ENCODE measurements around the gene DTHD1. TPM values are rescaled to one million over a fixed set of nuclear protein-coding genes. Genes with fewer than 3 reads are reported as not detected.

The DTHD1 gene
- total RNA-seq, 1 experiment from 2014 or later = not detected

DNA sequence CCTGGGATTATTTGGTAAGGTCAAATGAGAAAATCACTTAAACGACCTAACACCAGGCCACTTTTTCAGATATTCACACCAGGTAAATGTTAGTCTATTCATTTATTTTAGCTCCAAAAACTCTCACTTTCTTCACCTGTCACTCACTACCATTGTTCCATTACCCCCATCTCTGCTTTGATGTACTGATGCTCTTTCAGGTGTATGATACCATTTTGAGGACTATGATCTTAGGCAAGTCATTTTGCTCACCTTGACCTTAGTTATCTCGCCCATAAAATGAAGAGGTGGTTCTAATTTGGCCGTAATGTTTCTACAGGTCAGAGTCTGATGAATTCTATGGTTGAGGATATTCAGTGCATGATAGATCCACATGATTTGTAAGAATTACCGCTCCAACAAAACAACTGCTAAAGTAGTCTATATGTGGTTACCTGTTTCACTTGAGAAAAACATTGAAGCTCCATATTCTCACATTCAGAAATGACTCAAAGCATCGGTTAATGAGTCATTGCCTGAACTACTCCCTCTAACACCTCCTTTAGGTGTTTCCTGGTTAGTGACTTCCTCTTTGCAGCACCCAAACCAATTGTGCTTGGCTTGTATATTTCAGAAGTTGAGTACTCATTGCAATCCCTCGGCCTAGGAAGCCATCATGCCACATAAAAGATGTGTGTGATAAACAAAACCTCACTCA, 4.5 kb downstream of the DTHD1 start:
- no peak for DNase-seq (ENCODE audit: low read depth in 1 of 2, low spot score in 2 of 2)
- Histone ChIP-seq H3K27ac (no peak overlapping the region), H3K27me3 (replicated peaks) (no peaks in the 10 kb centered on the region), H3K4me1 (replicated peaks) (no peaks in the 10 kb centered on the region), H3K4me3 (no peak overlapping the region), H3K36me3 (no peaks in the 10 kb centered on the region), H3K9me3 (replicated peaks) (no peaks in the 10 kb centered on the region)

DNA sequence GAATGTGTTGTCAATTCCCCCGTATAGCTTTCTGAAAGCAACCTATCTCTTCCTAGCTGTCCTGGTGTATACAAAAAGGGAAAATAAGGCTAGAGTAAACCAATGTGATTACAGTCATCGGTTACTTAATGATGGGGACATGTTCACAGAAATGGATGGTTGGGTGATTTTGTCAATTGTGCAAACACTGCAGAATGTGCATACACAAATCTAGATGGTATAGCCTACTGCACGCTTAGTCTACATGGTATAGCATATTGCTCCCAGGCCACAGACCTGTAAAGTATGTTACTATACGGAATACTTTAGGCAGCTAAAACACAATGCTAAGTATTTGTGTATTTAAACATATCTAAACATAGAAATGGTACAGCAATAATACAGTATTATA, 5.1 kb downstream of the DTHD1 start:
- H3K27me3 ChIP-seq (replicated peaks) = no peaks in the 10 kb centered on the region
- no peaks in the 10 kb centered on the region for H3K9me3 ChIP-seq (replicated peaks)
- H3K4me1 ChIP-seq (replicated peaks) = no peaks in the 10 kb centered on the region
- H3K27ac ChIP-seq = no peak overlapping the region
- H3K36me3 ChIP-seq = no peaks in the 10 kb centered on the region
- no peak overlapping the region for H3K4me3 ChIP-seq
- DNase-seq (ENCODE audit: low read depth in 1 of 2, low spot score in 2 of 2) = no peak

DNA sequence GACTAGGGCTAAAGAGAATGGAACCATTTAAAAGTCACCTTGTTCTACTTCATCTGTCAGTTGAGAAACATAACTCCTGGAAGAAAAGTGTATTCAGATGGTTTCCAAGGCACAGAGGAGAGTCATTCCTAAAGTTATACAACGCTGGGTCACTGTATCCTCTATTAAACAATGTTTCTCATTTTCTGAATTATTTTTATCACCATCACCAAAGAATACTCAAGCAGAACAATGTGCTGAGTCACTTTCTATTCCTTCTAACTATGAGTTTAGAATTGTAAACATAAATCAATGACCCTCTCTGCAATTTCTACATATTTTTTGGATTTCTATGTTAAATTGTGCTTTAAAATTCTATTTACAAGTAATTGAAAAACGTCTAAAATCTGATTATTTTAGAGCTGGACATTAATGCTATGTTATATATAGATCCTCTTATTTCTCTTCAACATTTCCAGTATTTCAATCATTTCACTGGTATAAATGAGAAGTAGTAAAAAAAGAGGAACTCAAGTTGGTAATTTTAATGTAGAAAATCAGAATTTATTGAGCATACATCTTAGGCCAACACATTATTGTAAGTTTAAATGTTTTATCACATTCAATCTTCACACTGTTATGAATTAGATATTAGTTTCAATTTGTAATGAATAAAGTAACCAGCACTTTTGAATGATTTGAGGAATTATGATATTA, 7.5 kb downstream of the DTHD1 start:
- Histone ChIP-seq H3K36me3 (no peaks in the 10 kb centered on the region), H3K4me1 (replicated peaks) (no peaks in the 10 kb centered on the region), H3K4me3 (no peak overlapping the region), H3K27me3 (replicated peaks) (no peaks in the 10 kb centered on the region), H3K27ac (no peak overlapping the region), H3K9me3 (replicated peaks) (no peaks in the 10 kb centered on the region)
- DNase-seq (ENCODE audit: low read depth in 1 of 2, low spot score in 2 of 2) = no peak

DNA sequence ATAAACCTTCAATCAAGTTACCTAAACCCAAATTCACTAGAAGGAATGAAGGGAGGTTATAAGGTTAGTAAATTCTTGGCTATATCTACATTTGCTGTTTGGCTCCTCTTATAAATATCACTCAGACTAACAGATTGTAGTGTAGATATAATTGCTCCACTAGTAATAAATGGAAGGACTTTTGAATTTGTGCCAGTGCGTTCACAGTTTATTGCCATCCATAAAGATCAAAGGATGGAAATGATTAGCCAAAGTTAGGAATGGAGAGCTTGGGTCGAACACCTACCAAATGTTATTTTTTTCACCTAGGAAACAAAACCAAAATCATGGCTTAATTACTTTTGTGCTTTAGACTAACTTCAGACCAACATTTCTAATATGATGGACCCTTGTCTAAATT, 9.2 kb downstream of the DTHD1 start:
- DNase-seq (ENCODE audit: low read depth in 1 of 2, low spot score in 2 of 2) = no peak

DNA sequence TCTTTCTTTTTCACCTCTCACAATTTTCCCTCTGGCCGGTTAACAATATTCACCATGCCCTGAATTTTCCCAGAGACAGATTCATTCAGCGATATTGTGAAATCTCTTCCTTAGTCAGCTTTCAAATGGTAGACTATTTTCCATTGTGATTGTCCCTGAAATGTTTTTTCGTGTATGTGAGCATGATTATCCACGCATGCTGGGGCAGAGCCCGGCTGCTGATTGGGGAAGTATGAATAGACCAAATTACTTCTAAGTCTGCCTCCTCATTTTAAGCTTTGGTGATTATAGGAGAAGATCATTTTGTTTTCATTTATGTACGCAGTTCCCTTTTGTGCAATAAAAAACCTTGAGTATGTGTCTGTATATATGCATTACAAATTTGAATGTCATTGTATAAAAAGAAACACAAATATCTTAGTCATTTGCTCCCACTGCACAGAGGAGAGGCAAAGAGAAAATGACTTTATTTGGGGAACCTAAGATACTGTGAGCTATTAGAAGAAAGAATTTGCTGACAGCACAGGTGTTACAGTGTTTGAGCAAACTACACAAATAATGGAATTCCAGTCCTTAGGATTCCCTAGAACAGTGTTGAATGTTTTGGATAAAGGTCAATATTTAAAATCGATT, 11.3 kb downstream of the DTHD1 start:
- Histone ChIP-seq H3K27me3 (replicated peaks) (no peaks in the 10 kb centered on the region), H3K36me3 (no peaks in the 10 kb centered on the region), H3K4me1 (replicated peaks) (no peaks in the 10 kb centered on the region), H3K27ac (no peak overlapping the region), H3K9me3 (replicated peaks) (no peaks in the 10 kb centered on the region), H3K4me3 (no peak overlapping the region)
- DNase-seq (ENCODE audit: low read depth in 1 of 2, low spot score in 2 of 2) = no peak

More for the DNA sequence above, 9.2 kb downstream of the DTHD1 start:
- Histone ChIP-seq H3K36me3 (no peaks in the 10 kb centered on the region), H3K9me3 (replicated peaks) (no peaks in the 10 kb centered on the region), H3K4me1 (replicated peaks) (no peaks in the 10 kb centered on the region), H3K4me3 (no peak overlapping the region), H3K27me3 (replicated peaks) (no peaks in the 10 kb centered on the region), H3K27ac (no peak overlapping the region)

DNA sequence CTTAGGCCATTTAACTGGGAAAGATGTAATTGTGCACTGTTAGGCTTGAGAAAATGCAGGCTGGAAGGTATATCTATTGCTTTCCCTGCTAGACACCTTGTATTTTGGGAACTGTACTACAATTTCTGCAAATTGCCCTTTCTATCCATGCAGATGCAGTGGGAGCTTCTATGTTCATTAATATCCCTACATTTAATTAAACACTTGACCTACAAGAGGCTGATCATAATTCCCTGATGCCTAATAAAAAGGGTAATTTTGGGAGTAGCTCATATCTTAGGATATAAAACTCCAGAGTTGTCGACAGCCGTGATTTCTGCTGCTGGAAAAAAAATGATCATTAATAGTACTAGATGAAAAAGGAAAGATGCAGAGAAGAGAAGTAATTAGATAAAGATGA, 19.7 kb downstream of the DTHD1 start:
- no peak overlapping the region for H3K27ac ChIP-seq
- no peak overlapping the region for H3K4me3 ChIP-seq
- H3K36me3 ChIP-seq = no peaks in the 10 kb centered on the region
- no peaks in the 10 kb centered on the region for H3K27me3 ChIP-seq (replicated peaks)
- H3K4me1 ChIP-seq (replicated peaks) = no peaks in the 10 kb centered on the region
- H3K9me3 ChIP-seq (replicated peaks) = no peaks in the 10 kb centered on the region
- DNase-seq (ENCODE audit: low read depth in 1 of 2, low spot score in 2 of 2) = no peak

DNA sequence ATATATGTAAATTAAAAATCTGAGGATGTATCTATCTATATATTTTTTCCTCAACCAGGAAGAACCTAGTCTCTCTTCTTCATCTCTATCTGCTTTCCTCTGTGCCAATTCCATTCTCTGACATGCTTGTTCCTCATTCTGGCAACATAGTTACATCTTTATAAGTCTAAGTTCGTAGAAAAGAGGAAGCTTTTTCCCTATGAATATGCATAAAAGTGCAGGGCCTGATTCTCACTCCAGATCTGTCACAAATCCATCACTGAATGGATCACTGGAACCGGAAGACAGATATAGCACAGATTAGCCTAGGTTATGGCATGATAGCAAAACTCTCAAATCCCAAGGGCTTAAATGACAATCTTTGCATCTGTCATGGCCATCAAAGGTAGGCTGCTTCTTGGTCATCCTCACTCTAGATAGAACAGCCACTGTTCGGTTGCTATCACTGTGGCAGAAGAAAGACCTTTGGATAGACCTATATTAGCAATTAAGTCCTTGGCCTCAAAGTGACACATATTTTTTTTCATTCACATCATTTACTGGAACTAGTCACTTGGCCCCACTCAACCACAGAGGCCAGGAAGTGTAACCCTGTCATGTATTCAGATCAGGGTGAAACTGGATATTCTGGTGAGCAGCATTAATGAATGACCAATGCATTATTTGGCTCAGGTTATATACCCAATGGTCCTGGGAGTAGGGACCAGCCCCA, 22.2 kb downstream of the DTHD1 start:
- Histone ChIP-seq H3K9me3 (replicated peaks) (no peaks in the 10 kb centered on the region), H3K4me1 (replicated peaks) (no peaks in the 10 kb centered on the region), H3K36me3 (no peaks in the 10 kb centered on the region), H3K4me3 (no peak overlapping the region), H3K27ac (no peak overlapping the region), H3K27me3 (replicated peaks) (no peaks in the 10 kb centered on the region)
- DNase-seq (ENCODE audit: low read depth in 1 of 2, low spot score in 2 of 2) = no peak

DNA sequence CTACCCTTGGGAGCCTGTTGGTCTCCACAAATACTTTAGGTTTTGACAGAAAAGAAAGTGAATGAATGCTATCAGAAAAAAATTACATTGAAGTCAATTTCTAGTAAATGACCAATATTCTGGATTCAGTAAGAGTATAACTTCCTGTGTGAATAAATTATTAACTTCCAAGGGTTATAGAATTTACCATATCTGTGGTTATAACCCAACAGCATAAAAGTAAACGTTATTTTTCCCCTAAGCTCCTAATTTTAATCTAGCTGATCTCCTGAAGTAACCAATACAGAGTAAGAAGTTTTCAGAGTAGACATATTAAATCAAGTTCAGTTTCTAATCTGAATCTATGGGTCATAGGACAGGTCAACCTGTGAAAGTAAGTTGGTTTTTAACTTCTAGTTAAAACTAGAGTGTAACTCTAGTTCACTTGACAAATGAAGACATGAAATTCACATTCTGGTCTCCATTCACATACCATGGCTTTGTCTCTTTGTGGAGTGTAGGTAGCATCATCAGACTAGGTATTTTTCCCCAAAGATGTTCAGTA, 22.8 kb downstream of the DTHD1 start:
- no peaks in the 10 kb centered on the region for H3K4me1 ChIP-seq (replicated peaks)
- H3K27me3 ChIP-seq (replicated peaks) = no peaks in the 10 kb centered on the region
- H3K9me3 ChIP-seq (replicated peaks) = no peaks in the 10 kb centered on the region
- H3K36me3 ChIP-seq = no peaks in the 10 kb centered on the region
- no peak for DNase-seq (ENCODE audit: low read depth in 1 of 2, low spot score in 2 of 2)
- H3K4me3 ChIP-seq = no peak overlapping the region
- no peak overlapping the region for H3K27ac ChIP-seq

DNA sequence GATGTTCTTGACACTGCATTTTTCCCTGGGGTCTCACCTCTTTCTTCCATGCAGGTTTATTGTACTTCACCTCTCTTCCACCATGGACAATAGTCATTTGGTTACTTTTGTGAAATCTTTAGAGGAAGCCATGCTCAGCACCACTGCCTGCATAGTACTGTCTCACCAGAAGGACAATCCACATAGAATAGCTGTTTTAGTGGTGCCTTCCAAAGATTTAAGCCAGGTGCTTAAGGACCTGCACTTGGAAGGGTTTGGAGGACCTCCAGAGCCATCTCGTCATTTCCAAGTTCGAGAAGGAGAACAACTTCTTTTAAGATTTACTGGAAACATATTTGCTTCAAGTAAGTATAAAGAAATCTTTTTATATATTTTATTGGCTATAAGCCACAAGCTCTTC, 26.7 kb downstream of the DTHD1 start:
- no peak for DNase-seq (ENCODE audit: low read depth in 1 of 2, low spot score in 2 of 2)
- Histone ChIP-seq H3K27me3 (replicated peaks) (no peaks in the 10 kb centered on the region), H3K36me3 (no peaks in the 10 kb centered on the region), H3K4me1 (replicated peaks) (no peaks in the 10 kb centered on the region), H3K4me3 (no peak overlapping the region), H3K27ac (no peak overlapping the region), H3K9me3 (replicated peaks) (no peaks in the 10 kb centered on the region)

DNA sequence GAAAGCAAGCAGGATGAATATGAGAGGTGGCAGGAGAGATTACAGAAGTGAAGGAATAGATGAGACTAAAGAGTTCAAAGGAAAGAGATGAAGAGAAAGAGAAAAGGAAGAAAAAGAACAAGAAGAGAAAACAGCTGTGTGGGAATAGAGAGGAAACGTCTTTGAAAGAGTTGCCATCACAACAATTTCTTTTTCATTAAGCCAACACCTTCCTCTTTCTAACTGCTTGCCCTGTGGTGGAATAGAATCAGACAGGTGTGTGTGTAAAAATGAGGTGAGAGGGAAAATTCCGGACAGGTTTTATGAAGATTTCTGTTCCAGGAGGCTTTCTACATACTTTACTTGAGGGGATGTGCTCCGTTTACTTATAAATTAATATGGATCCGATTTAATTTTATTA, 28.8 kb downstream of the DTHD1 start:
- no peak for DNase-seq (ENCODE audit: low read depth in 1 of 2, low spot score in 2 of 2)
- Histone ChIP-seq H3K4me1 (replicated peaks) (no peaks in the 10 kb centered on the region), H3K36me3 (no peaks in the 10 kb centered on the region), H3K27ac (no peak overlapping the region), H3K4me3 (no peak overlapping the region), H3K27me3 (replicated peaks) (no peaks in the 10 kb centered on the region), H3K9me3 (replicated peaks) (no peaks in the 10 kb centered on the region)

DNA sequence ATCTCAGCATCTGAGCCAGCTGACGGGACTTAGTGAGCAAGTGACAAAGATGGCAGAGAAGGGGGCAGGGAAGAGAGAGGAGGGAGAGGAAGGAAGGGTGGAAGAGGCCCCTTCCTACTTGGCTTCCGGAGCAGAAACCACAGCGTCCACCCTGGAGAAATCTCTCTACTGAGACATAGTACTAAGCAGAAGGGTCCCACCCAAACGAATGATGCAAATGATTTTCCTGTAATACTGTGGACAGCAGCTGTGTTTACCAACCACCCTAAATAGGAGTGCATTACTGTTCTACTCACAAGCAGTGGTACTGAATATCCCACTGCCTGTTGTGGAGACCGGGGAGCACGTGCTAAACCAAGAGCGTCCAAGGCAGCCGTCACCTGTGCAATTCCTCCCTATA, 29.4 kb downstream of the DTHD1 start:
- H3K27me3 ChIP-seq (replicated peaks) = no peaks in the 10 kb centered on the region
- H3K36me3 ChIP-seq = no peaks in the 10 kb centered on the region
- H3K4me1 ChIP-seq (replicated peaks) = no peaks in the 10 kb centered on the region
- DNase-seq (ENCODE audit: low read depth in 1 of 2, low spot score in 2 of 2) = no peak
- no peak overlapping the region for H3K4me3 ChIP-seq
- H3K27ac ChIP-seq = no peak overlapping the region
- H3K9me3 ChIP-seq (replicated peaks) = no peaks in the 10 kb centered on the region

DNA sequence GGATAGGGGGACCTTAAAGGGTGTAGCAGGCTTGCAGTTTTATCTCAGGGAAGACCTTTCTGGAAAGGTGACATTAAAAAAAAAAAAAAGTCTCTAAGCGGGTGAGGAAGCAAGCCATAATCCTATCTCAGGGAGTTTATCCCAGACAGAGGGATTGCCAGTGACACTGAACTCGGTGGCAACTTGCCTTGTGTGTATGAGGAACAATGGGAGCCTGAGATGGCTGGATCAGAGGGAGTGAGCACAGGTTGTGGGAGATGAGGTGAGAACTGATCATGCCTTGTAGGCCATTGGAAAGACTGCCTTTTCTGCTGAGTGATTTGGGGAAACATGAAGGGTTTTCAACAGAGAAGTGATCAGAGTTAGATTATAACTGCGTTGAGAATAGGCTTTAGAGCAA, 31.1 kb downstream of the DTHD1 start:
- H3K27me3 ChIP-seq (replicated peaks) = no peaks in the 10 kb centered on the region
- no peaks in the 10 kb centered on the region for H3K4me1 ChIP-seq (replicated peaks)
- H3K9me3 ChIP-seq (replicated peaks) = no peaks in the 10 kb centered on the region
- H3K4me3 ChIP-seq = no peak overlapping the region
- no peak overlapping the region for H3K27ac ChIP-seq
- no peak for DNase-seq (ENCODE audit: low read depth in 1 of 2, low spot score in 2 of 2)
- H3K36me3 ChIP-seq = no peaks in the 10 kb centered on the region

DNA sequence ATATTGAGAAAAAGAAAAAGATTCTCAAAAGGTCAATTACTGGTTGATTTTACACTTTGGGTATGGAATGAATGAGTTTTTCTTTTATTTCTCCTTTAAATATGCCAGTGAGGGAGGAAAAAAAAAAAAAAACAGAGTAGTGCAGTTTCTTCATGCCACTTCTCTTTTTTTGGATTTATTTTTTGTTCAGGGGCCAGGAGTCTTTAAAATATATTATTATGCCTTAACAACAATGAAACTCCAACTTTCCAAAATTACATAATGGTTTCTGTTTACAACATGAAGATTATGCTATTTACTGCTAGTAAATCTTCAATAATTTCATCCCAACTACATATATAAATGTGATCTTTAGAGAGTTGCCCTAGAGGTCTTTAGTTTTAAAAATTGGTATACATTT, 31.9 kb downstream of the DTHD1 start:
- Histone ChIP-seq H3K4me1 (replicated peaks) (no peaks in the 10 kb centered on the region), H3K27me3 (replicated peaks) (no peaks in the 10 kb centered on the region), H3K36me3 (no peaks in the 10 kb centered on the region), H3K27ac (no peak overlapping the region), H3K4me3 (no peak overlapping the region), H3K9me3 (replicated peaks) (no peaks in the 10 kb centered on the region)
- DNase-seq (ENCODE audit: low read depth in 1 of 2, low spot score in 2 of 2) = no peak

DNA sequence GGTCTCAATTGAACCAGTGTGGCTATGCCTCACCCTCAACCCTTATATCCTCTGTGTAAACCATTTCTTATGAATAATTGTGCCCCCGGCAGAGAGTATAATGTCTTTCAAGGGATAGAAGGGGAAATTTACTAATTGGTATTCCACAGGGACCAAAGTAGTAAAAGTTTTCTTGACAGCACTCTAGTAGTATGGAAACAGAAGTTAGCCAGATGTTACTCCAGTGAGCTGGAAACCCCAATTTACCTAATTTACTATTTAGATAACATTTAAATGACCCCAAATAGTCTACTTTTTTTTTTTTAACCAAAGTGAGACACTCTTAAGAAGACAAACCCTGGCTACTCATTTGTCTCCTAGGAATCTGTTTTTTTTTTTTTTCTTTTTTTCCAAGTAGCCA, 32.3 kb downstream of the DTHD1 start:
- Histone ChIP-seq H3K9me3 (replicated peaks) (no peaks in the 10 kb centered on the region), H3K4me1 (replicated peaks) (no peaks in the 10 kb centered on the region), H3K4me3 (no peak overlapping the region), H3K27me3 (replicated peaks) (no peaks in the 10 kb centered on the region), H3K36me3 (no peaks in the 10 kb centered on the region), H3K27ac (no peak overlapping the region)
- no peak for DNase-seq (ENCODE audit: low read depth in 1 of 2, low spot score in 2 of 2)

All from SJSA1 (cell line).